HCT116 (cell line): ENCODE results near the gene MBOAT1. TPM values are rescaled to one million over a fixed set of nuclear protein-coding genes. Genes with fewer than 3 reads are reported as not detected.

Experiments used
- ATAC-seq: fragments of 200-7000 bp; cut with Tn5 transposase; 2 replicates; pipeline ENCODE4 v1.9.1; 2020; ENCODE audit warnings: mild to moderate bottlenecking, moderate library complexity
- BruUV-seq: library from RNA; stranded (reverse); fragments of 400-500 nt; replicated peaks from 2 replicates; lab custom pipeline; 2021; lab: Mats Ljungman, UMichigan
- CTCF ChIA-PET: fragments of 300-600 bp; sonication (Branson Sonifier 250); formaldehyde crosslinking; loops from one replicate; lab custom pipeline; 2021; ENCODE audit warnings: antibody characterized with exemption; lab: Charles Lee
- POLR2A ChIA-PET: fragments of 300-600, 350-600 bp; sonication (Branson Sonifier 250); formaldehyde crosslinking; loops from one replicate; lab custom pipeline; 2021; ENCODE audit warnings: antibody characterized with exemption; lab: Charles Lee
- RAD21 ChIA-PET, 2 experiments: fragments of 300-600 bp; sonication (Branson Sonifier 250); formaldehyde crosslinking; loops; one replicate each; lab custom pipeline; 2023; ENCODE audit warnings: low total read pairs in 2 of 2; ENCODE audit not compliant: uncharacterized antibody in 2 of 2, unreplicated experiment in 2 of 2, low non-redundant PET in 1 of 2; lab: Charles Lee
- DNase-seq: peaks from one replicate; pipeline ENCODE4 v3.0.0-alpha.2; 2010; ENCODE audit warnings: low read depth, low spot score
- H2AFZ ChIP-seq: fragments of 200-600 bp; shearing (Covaris generic), sonication (generic); 2 replicates; pipeline ENCODE4 v1.6.1; 2017; ENCODE audit warnings: low read depth, mixed run types, mixed read lengths, antibody characterized with exemption, low read length; ENCODE audit not compliant: poor library complexity, severe bottlenecking
- H3K27ac ChIP-seq: 2 replicates; pipeline ENCODE4 v1.5.1; 2012; ENCODE audit warnings: low read depth, low read length
- H3K27me3 ChIP-seq: fragments of 200-600 bp; sonication (generic); 2 replicates; pipeline ENCODE4 v1.6.1; 2016; ENCODE audit warnings: mixed run types, low read length, mixed read lengths; ENCODE audit not compliant: insufficient read depth
- H3K36me3 ChIP-seq, 2 experiments: fragments of 200-500 bp in 1 of 2; fragments of 200-600 bp in 1 of 2; sonication (Bioruptor generic) in 1 of 2; sonication (generic) in 1 of 2; 2 replicates each; pipeline versions ENCODE4 v1.5.1 to v1.6.1; 2014 to 2016; ENCODE audit warnings: low read length in 2 of 2, inconsistent platforms in 1 of 2, mixed read lengths in 1 of 2, mixed run types in 1 of 2; ENCODE audit not compliant: insufficient read depth in 2 of 2, control insufficient read depth in 1 of 2
- H3K4me1 ChIP-seq, 2 experiments: fragments of 200-600 bp in 1 of 2; sonication (generic) in 1 of 2; 2 replicates each; pipeline versions ENCODE4 v1.5.1 to v1.6.1; 2012 to 2017; ENCODE audit warnings: low read length in 2 of 2, inconsistent platforms in 1 of 2, mild to moderate bottlenecking in 1 of 2, mixed read lengths in 1 of 2, mixed run types in 1 of 2, moderate library complexity in 1 of 2; ENCODE audit not compliant: insufficient read depth in 2 of 2, control insufficient read depth in 1 of 2
- H3K4me2 ChIP-seq: fragments of 200-600 bp; sonication (generic); 2 replicates; pipeline ENCODE4 v1.6.1; 2017; ENCODE audit warnings: mixed run types, low read length, mixed read lengths
- H3K4me3 ChIP-seq, 2 experiments: fragments of 200-600 bp in 1 of 2; sonication (generic) in 1 of 2; replicated peaks in 1 of 2; 2 replicates each; pipeline ENCODE4 v1.5.1; 2011 to 2016; ENCODE audit warnings: low read length in 2 of 2, control low read depth in 1 of 2, low read depth in 1 of 2, mild to moderate bottlenecking in 1 of 2, mixed read lengths in 1 of 2, mixed run types in 1 of 2
- H3K79me2 ChIP-seq: fragments of 200-600 bp; sonication (generic); 2 replicates; pipeline ENCODE4 v1.6.1; 2017; ENCODE audit warnings: mild to moderate bottlenecking, mixed run types, low read length, moderate library complexity, mixed read lengths; ENCODE audit not compliant: insufficient read depth
- H3K9ac ChIP-seq: fragments of 200-600 bp; sonication (generic); 2 replicates; pipeline ENCODE4 v1.6.1; 2016; ENCODE audit warnings: low read length, mixed read lengths
- H3K9me2 ChIP-seq: fragments of 200-600 bp; sonication (generic), shearing (Covaris generic); 2 replicates; pipeline ENCODE4 v1.6.1; 2017; ENCODE audit warnings: mixed run types, mild to moderate bottlenecking, moderate library complexity; ENCODE audit not compliant: insufficient read depth
- H3K9me3 ChIP-seq, 2 experiments: fragments of 200-500 bp in 1 of 2; fragments of 200-600 bp in 1 of 2; sonication (Bioruptor generic) in 1 of 2; sonication (generic) in 1 of 2; 2 replicates each; pipeline ENCODE4 v1.6.1; 2014 to 2017; ENCODE audit warnings: low read length in 2 of 2, mixed read lengths in 2 of 2, inconsistent platforms in 1 of 2, low read depth in 1 of 2, mild to moderate bottlenecking in 1 of 2, mixed run types in 1 of 2, moderate library complexity in 1 of 2; ENCODE audit not compliant: control insufficient read depth in 1 of 2, insufficient read depth in 1 of 2
- H4K20me1 ChIP-seq: fragments of 200-600 bp; sonication (generic), shearing (Covaris generic); 2 replicates; pipeline ENCODE4 v1.6.1; 2017; ENCODE audit warnings: mixed run types, mild to moderate bottlenecking, moderate library complexity; ENCODE audit not compliant: insufficient read depth
- CBX3 ChIP-seq: IDR thresholded peaks from 2 replicates; pipeline ENCODE4 v1.6.1; 2012; ENCODE audit warnings: low read depth
- CEBPB ChIP-seq: IDR thresholded peaks from 2 replicates; pipeline ENCODE4 v1.6.1; 2012; ENCODE audit warnings: low read depth
- EGR1 ChIP-seq: IDR thresholded peaks from 2 replicates; pipeline ENCODE4 v1.6.1; 2012; ENCODE audit warnings: low read depth
- ELF1 ChIP-seq: IDR thresholded peaks from 2 replicates; pipeline ENCODE4 v1.6.1; 2012; ENCODE audit warnings: low read depth, borderline replicate concordance
- FOSL1 ChIP-seq: IDR thresholded peaks from 2 replicates; pipeline ENCODE4 v1.6.1; 2012; ENCODE audit warnings: low read depth
- SIN3A ChIP-seq: IDR thresholded peaks from 2 replicates; pipeline ENCODE4 v1.6.1; 2012; ENCODE audit warnings: low read depth
- TCF7L2 ChIP-seq: IDR thresholded peaks from 2 replicates; pipeline ENCODE4 v1.7.0; 2011; ENCODE audit warnings: borderline replicate concordance, inconsistent platforms; ENCODE audit not compliant: insufficient read depth, insufficient read length; ENCODE audit errors: extremely low read depth
- YY1 ChIP-seq: IDR thresholded peaks from 2 replicates; pipeline ENCODE4 v1.6.1; 2011; ENCODE audit warnings: low read length, low read depth, moderate library complexity, mild to moderate bottlenecking; ENCODE audit not compliant: insufficient replicate concordance; ENCODE audit errors: extremely low read depth
- intact Hi-C: fragments of 100-400 bp; cut with micrococcal nuclease; formaldehyde crosslinking; loops from 2 replicates; pipeline ENCODE4 v1.10.0; 2022
- total RNA-seq: library from RNA; stranded (reverse); gene quantifications from one replicate; pipeline ENCODE4 v1.2.1, GENCODE V29; 2021; ENCODE audit not compliant: unreplicated experiment

The MBOAT1 gene
- total RNA-seq, 1 experiment from 2014 or later = 11.7 TPM

- ATAC-seq = no peak
- no TSS peak for BruUV-seq
- Histone ChIP-seq H3K4me1 (no peaks in the 10 kb centered on the region), H3K27me3 (no peaks in the 10 kb centered on the region), H3K27ac (no peak overlapping the region), H3K79me2 (no peaks in the 10 kb centered on the region), H2AFZ (peak overlapping the region; percentile 63), H3K4me2 (no peak overlapping the region), H3K9me3 (no peaks in the 10 kb centered on the region)
- intact Hi-C loops = no loop called here
- TF ChIP-seq ELF1 = 0 out of 2 replicates have a peak, but pooled peaks have one; percentile 10
- TF ChIP-seq FOSL1 = no peak
- TF ChIP-seq, all 23 proteins: peak for 1
- ChIA-PET RAD21 (no interaction called here), CTCF (interaction anchor here (1.3 kb wide), 1 partner anchor 11 kb away, joined by 3 read pairs; the partner anchor contains the start of gene MBOAT1), POLR2A (interaction anchor here (0.6 kb wide), 1 partner anchor 11 kb away, joined by 3 read pairs; the partner anchor contains the start of gene MBOAT1)
- DNase-seq = no peak
- H3K4me3 ChIP-seq = no peak overlapping the region
- no peaks in the 10 kb centered on the region for H3K36me3 ChIP-seq
- no peaks in the 10 kb centered on the region for H3K9me2 ChIP-seq
- no peak overlapping the region for H3K9ac ChIP-seq
- H4K20me1 ChIP-seq = no peaks in the 10 kb centered on the region
These were observed 10.9 kb upstream of the MBOAT1 start for GRCh38 chr6:20223141-20223540.

DNA sequence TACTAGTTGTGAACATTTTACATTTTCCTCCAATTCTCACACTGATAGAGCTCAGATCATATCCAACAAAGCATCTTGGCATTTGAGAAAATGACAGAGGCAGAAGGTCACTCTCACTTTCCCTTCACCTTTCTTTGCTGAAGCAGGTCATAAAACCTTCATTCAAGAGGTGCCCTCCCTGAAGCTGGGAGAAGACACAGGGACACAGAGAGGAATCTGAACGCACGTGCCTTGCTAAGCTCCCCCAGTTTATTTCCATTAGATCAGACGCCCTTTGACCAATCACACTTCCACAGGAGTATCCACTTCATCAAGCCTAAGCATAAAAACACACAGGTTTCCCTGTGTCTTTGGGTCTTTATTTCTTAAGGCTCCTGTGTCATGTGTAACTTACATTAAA lies 9.2 kb upstream of the MBOAT1 start:
- Histone ChIP-seq H3K9me3 (no peaks in the 10 kb centered on the region), H4K20me1 (no peaks in the 10 kb centered on the region), H3K9ac (no peak overlapping the region), H3K27me3 (no peaks in the 10 kb centered on the region), H3K36me3 (no peaks in the 10 kb centered on the region), H3K79me2 (no peaks in the 10 kb centered on the region), H3K4me3 (no peak overlapping the region), H3K9me2 (no peaks in the 10 kb centered on the region), H3K4me2 (no peak overlapping the region), H3K27ac (no peak overlapping the region), H2AFZ (no peak overlapping the region), H3K4me1 (peaks cover 0 to 14% of the 10 kb centered on the region in 2 experiments; a peak in 1 of 4 replicates)
- ATAC-seq (no peak), DNase-seq (no peak)
- intact Hi-C loops = no loop called here
- RAD21 ChIA-PET = no interaction called here
- CTCF ChIA-PET = no interaction called here
- TF ChIP-seq EGR1 (no peak), TCF7L2 (no peak), CEBPB (no peak), YY1 (no peak), CBX3 (no peak), SIN3A (no peak)
- POLR2A ChIA-PET = interaction anchor here (0.6 kb wide), 1 partner anchor 182 kb away, joined by 3 read pairs; no protein-coding TSS in a partner anchor
- BruUV-seq = no TSS peak
